ENCODE measurements around the gene ADGRD2.
"Not testable (repeated sequence)": the region's sequence is repeated elsewhere in the genome, so short reads cannot be mapped to it uniquely, and the experiment has no call there.

The ADGRD2 gene

GRCh38 chr9:124415852-124416484 is 34.3 kb upstream of the ADGRD2 start:
- peaks cover 9 to 18% (median 12%) of the 10 kb centered on the region in 5 donors for H3K4me1 ChIP-seq (ENCODE audit: control insufficient read depth in 5 of 5, insufficient read depth in 5 of 5, low read length in 5 of 5)
- peaks cover 0 to 4% (median 0%) of the 10 kb centered on the region in 5 donors for H3K9me3 ChIP-seq (ENCODE audit: control insufficient read depth in 5 of 5, low read length in 5 of 5)
- H3K9ac ChIP-seq (ENCODE audit: low read length in 5 of 5) = no peak overlapping the region
- no peak overlapping the region for H3K27ac ChIP-seq (ENCODE audit: low read depth, low read length)
- peaks cover 20 to 31% (median 26%) of the 10 kb centered on the region in 5 donors for H3K36me3 ChIP-seq (ENCODE audit: control insufficient read depth in 5 of 5, insufficient read depth in 5 of 5, low read length in 5 of 5)
- peak overlapping the region; percentile 69 to 95 (median 92) for H3K4me3 ChIP-seq (ENCODE audit: low read depth in 1 of 5, low read length in 5 of 5)
- H3K27me3 ChIP-seq (ENCODE audit: control insufficient read depth in 5 of 5, insufficient read depth in 4 of 5, low read length in 5 of 5) = no peaks in the 10 kb centered on the region

- H3K4me1 ChIP-seq (ENCODE audit: control insufficient read depth in 5 of 5, insufficient read depth in 5 of 5, low read length in 5 of 5) = peaks cover 0 to 13% (median under 1%) of the 10 kb centered on the region in 5 donors
- H3K9me3 ChIP-seq (ENCODE audit: control insufficient read depth in 5 of 5, low read length in 5 of 5) = peaks cover 0 to 4% (median 0%) of the 10 kb centered on the region in 5 donors
- no peak overlapping the region for H3K9ac ChIP-seq (ENCODE audit: low read length in 5 of 5)
- H3K4me3 ChIP-seq (ENCODE audit: low read depth in 1 of 5, low read length in 5 of 5) = no peak overlapping the region
- H3K36me3 ChIP-seq (ENCODE audit: control insufficient read depth in 5 of 5, insufficient read depth in 5 of 5, low read length in 5 of 5) = no peaks in the 10 kb centered on the region
- H3K27ac ChIP-seq (ENCODE audit: low read depth, low read length) = no peak overlapping the region
- H3K27me3 ChIP-seq (ENCODE audit: control insufficient read depth in 5 of 5, insufficient read depth in 4 of 5, low read length in 5 of 5) = peaks cover 0 to 4% (median 0%) of the 10 kb centered on the region in 5 donors
Observed at GRCh38 chr9:124419832-124420489, 30.3 kb upstream of the ADGRD2 start.

GRCh38 chr9:124420991-124421543 is 29.2 kb upstream of the ADGRD2 start:
- Histone ChIP-seq H3K9ac (ENCODE audit: low read length in 5 of 5) (no peak overlapping the region), H3K4me3 (ENCODE audit: low read depth in 1 of 5, low read length in 5 of 5) (no peak overlapping the region), H3K27me3 (ENCODE audit: control insufficient read depth in 5 of 5, insufficient read depth in 4 of 5, low read length in 5 of 5) (peaks cover 0 to 4% (median 0%) of the 10 kb centered on the region in 5 donors), H3K36me3 (ENCODE audit: control insufficient read depth in 5 of 5, insufficient read depth in 5 of 5, low read length in 5 of 5) (no peaks in the 10 kb centered on the region), H3K4me1 (ENCODE audit: control insufficient read depth in 5 of 5, insufficient read depth in 5 of 5, low read length in 5 of 5) (peaks cover 0 to 10% (median 0%) of the 10 kb centered on the region in 5 donors), H3K27ac (ENCODE audit: low read depth, low read length) (no peak overlapping the region), H3K9me3 (ENCODE audit: control insufficient read depth in 5 of 5, low read length in 5 of 5) (no peaks in the 10 kb centered on the region)

GRCh38 chr9:124423155-124423554 is 27.1 kb upstream of the ADGRD2 start:
- Histone ChIP-seq H3K27me3 (ENCODE audit: control insufficient read depth in 5 of 5, insufficient read depth in 4 of 5, low read length in 5 of 5) (peaks cover 0 to 4% (median 0%) of the 10 kb centered on the region in 5 donors), H3K9me3 (ENCODE audit: control insufficient read depth in 5 of 5, low read length in 5 of 5) (no peaks in the 10 kb centered on the region), H3K9ac (ENCODE audit: low read length in 5 of 5) (no peak overlapping the region), H3K4me1 (ENCODE audit: control insufficient read depth in 5 of 5, insufficient read depth in 5 of 5, low read length in 5 of 5) (peaks cover 0 to 10% (median 0%) of the 10 kb centered on the region in 5 donors), H3K36me3 (ENCODE audit: control insufficient read depth in 5 of 5, insufficient read depth in 5 of 5, low read length in 5 of 5) (no peaks in the 10 kb centered on the region), H3K4me3 (ENCODE audit: low read depth in 1 of 5, low read length in 5 of 5) (no peak overlapping the region), H3K27ac (ENCODE audit: low read depth, low read length) (no peak overlapping the region)

- Histone ChIP-seq H3K9me3 (ENCODE audit: control insufficient read depth in 5 of 5, low read length in 5 of 5) (no peaks in the 10 kb centered on the region), H3K27ac (ENCODE audit: low read depth, low read length) (no peak overlapping the region), H3K4me1 (ENCODE audit: control insufficient read depth in 5 of 5, insufficient read depth in 5 of 5, low read length in 5 of 5) (peaks cover 0 to 10% (median 0%) of the 10 kb centered on the region in 5 donors), H3K4me3 (ENCODE audit: low read depth in 1 of 5, low read length in 5 of 5) (no peak overlapping the region), H3K9ac (ENCODE audit: low read length in 5 of 5) (no peak overlapping the region), H3K27me3 (ENCODE audit: control insufficient read depth in 5 of 5, insufficient read depth in 4 of 5, low read length in 5 of 5) (peaks cover 0 to 4% (median 0%) of the 10 kb centered on the region in 5 donors), H3K36me3 (ENCODE audit: control insufficient read depth in 5 of 5, insufficient read depth in 5 of 5, low read length in 5 of 5) (no peaks in the 10 kb centered on the region)
Observed at GRCh38 chr9:124423591-124423990, 26.7 kb upstream of the ADGRD2 start.

- H3K27me3 ChIP-seq (ENCODE audit: control insufficient read depth in 5 of 5, insufficient read depth in 4 of 5, low read length in 5 of 5); H3K4me1 ChIP-seq (ENCODE audit: control insufficient read depth in 5 of 5, insufficient read depth in 5 of 5, low read length in 5 of 5); H3K36me3 ChIP-seq (ENCODE audit: control insufficient read depth in 5 of 5, insufficient read depth in 5 of 5, low read length in 5 of 5); H3K9me3 ChIP-seq (ENCODE audit: control insufficient read depth in 5 of 5, low read length in 5 of 5); H3K27ac ChIP-seq (ENCODE audit: low read depth, low read length); H3K4me3 ChIP-seq (ENCODE audit: low read depth in 1 of 5, low read length in 5 of 5); H3K9ac ChIP-seq (ENCODE audit: low read length in 5 of 5): not testable (repeated sequence)
Observed at GRCh38 chr9:124425733-124426132, 24.5 kb upstream of the ADGRD2 start.

GRCh38 chr9:124426361-124426760 is 23.9 kb upstream of the ADGRD2 start:
- H3K36me3 ChIP-seq (ENCODE audit: control insufficient read depth in 5 of 5, insufficient read depth in 5 of 5, low read length in 5 of 5) = no peaks in the 10 kb centered on the region
- H3K27me3 ChIP-seq (ENCODE audit: control insufficient read depth in 5 of 5, insufficient read depth in 4 of 5, low read length in 5 of 5) = peaks cover 0 to 4% (median 0%) of the 10 kb centered on the region in 5 donors
- no peak overlapping the region for H3K27ac ChIP-seq (ENCODE audit: low read depth, low read length)
- H3K9me3 ChIP-seq (ENCODE audit: control insufficient read depth in 5 of 5, low read length in 5 of 5) = no peaks in the 10 kb centered on the region
- H3K9ac ChIP-seq (ENCODE audit: low read length in 5 of 5) = no peak overlapping the region
- no peak overlapping the region for H3K4me3 ChIP-seq (ENCODE audit: low read depth in 1 of 5, low read length in 5 of 5)
- H3K4me1 ChIP-seq (ENCODE audit: control insufficient read depth in 5 of 5, insufficient read depth in 5 of 5, low read length in 5 of 5) = peaks cover 0 to 8% (median under 1%) of the 10 kb centered on the region in 5 donors

GRCh38 chr9:124427281-124427680 is 23.0 kb upstream of the ADGRD2 start:
- no peak overlapping the region for H3K9ac ChIP-seq (ENCODE audit: low read length in 5 of 5)
- H3K4me1 ChIP-seq (ENCODE audit: control insufficient read depth in 5 of 5, insufficient read depth in 5 of 5, low read length in 5 of 5) = peaks cover 0 to 11% (median 4%) of the 10 kb centered on the region in 5 donors
- peaks cover 0 to 4% (median 0%) of the 10 kb centered on the region in 5 donors for H3K27me3 ChIP-seq (ENCODE audit: control insufficient read depth in 5 of 5, insufficient read depth in 4 of 5, low read length in 5 of 5)
- H3K27ac ChIP-seq (ENCODE audit: low read depth, low read length) = no peak overlapping the region
- no peak overlapping the region for H3K4me3 ChIP-seq (ENCODE audit: low read depth in 1 of 5, low read length in 5 of 5)
- no peaks in the 10 kb centered on the region for H3K9me3 ChIP-seq (ENCODE audit: control insufficient read depth in 5 of 5, low read length in 5 of 5)
- H3K36me3 ChIP-seq (ENCODE audit: control insufficient read depth in 5 of 5, insufficient read depth in 5 of 5, low read length in 5 of 5) = no peaks in the 10 kb centered on the region

GRCh38 chr9:124428751-124429529 is 21.3 kb upstream of the ADGRD2 start:
- no peak overlapping the region for H3K9ac ChIP-seq (ENCODE audit: low read length in 5 of 5)
- no peak overlapping the region for H3K4me3 ChIP-seq (ENCODE audit: low read depth in 1 of 5, low read length in 5 of 5)
- no peaks in the 10 kb centered on the region for H3K36me3 ChIP-seq (ENCODE audit: control insufficient read depth in 5 of 5, insufficient read depth in 5 of 5, low read length in 5 of 5)
- peaks cover 0 to 11% (median 4%) of the 10 kb centered on the region in 5 donors for H3K4me1 ChIP-seq (ENCODE audit: control insufficient read depth in 5 of 5, insufficient read depth in 5 of 5, low read length in 5 of 5)
- H3K27me3 ChIP-seq (ENCODE audit: control insufficient read depth in 5 of 5, insufficient read depth in 4 of 5, low read length in 5 of 5) = no peaks in the 10 kb centered on the region
- H3K27ac ChIP-seq (ENCODE audit: low read depth, low read length) = no peak overlapping the region
- H3K9me3 ChIP-seq (ENCODE audit: control insufficient read depth in 5 of 5, low read length in 5 of 5) = no peaks in the 10 kb centered on the region

Data from subcutaneous abdominal adipose tissue (tissue), 5 donors.